T-helper 2 cell (primary cell): ENCODE results near the gene CSF2RB.

Experiments
- DNase-seq, 5 experiments: peaks; one replicate each; pipeline versions ENCODE4 v3.0.0 to v3.0.0-alpha.2; 2012 to 2022

Gene CSF2RB

GRCh38 chr22:36892292-36892691, 21.1 kb upstream of the CSF2RB start:
- DNase-seq, result no peak

GRCh38 chr22:36893262-36893661, 20.2 kb upstream of the CSF2RB start:
- no peak for DNase-seq

GRCh38 chr22:36894266-36894665, 19.2 kb upstream of the CSF2RB start:
- no peak for DNase-seq

- no peak for DNase-seq
These were observed 15.8 kb upstream of the CSF2RB start for GRCh38 chr22:36897611-36898010.

GRCh38 chr22:36898690-36899089, 14.7 kb upstream of the CSF2RB start:
- no peak for DNase-seq

GRCh38 chr22:36899498-36899897, 13.9 kb upstream of the CSF2RB start:
- no peak for DNase-seq

- peak in 1 of 5 experiments; percentile 54 for DNase-seq
These were observed 13.2 kb upstream of the CSF2RB start for GRCh38 chr22:36900225-36900624.

GRCh38 chr22:36900880-36901279, 12.5 kb upstream of the CSF2RB start:
- DNase-seq, result no peak

GRCh38 chr22:36901411-36902142, 11.9 kb upstream of the CSF2RB start:
- DNase-seq, result peak in 2 of 5 experiments; percentile 14 to 94

GRCh38 chr22:36902143-36902926, 11.1 kb upstream of the CSF2RB start:
- no peak for DNase-seq

- DNase-seq, result no peak
These were observed 9.1 kb upstream of the CSF2RB start for GRCh38 chr22:36904260-36904880.

- no peak for DNase-seq
These were observed 5.9 kb upstream of the CSF2RB start for GRCh38 chr22:36907253-36908195.

GRCh38 chr22:36910461-36910860, 3.0 kb upstream of the CSF2RB start:
- no peak for DNase-seq

- DNase-seq, result no peak
These were observed 1.4 kb upstream of the CSF2RB start for GRCh38 chr22:36911887-36912661.

- no peak for DNase-seq
These were observed 568 bp upstream of the CSF2RB start for GRCh38 chr22:36912694-36913426.

- DNase-seq, result no peak
These were observed 943 bp downstream of the CSF2RB start for GRCh38 chr22:36914390-36914752.

- no peak for DNase-seq
These were observed 2.6 kb downstream of the CSF2RB start for GRCh38 chr22:36916034-36916433.

- DNase-seq, result no peak
These were observed 5.3 kb downstream of the CSF2RB start for GRCh38 chr22:36918586-36919284.

- DNase-seq, result no peak
These were observed 8.1 kb downstream of the CSF2RB start for GRCh38 chr22:36921309-36922104.
